OCI-LY1 (cell line): Measurements from ENCODE around the gene MIF4GD.
A peak's percentile ranks its signal among the peaks of the same experiment; 100 is the strongest.
"Not testable (repeated sequence)": the region's sequence is repeated elsewhere in the genome, so short reads cannot be mapped to it uniquely, and the experiment has no call there.

ENCODE experiments used
- H2AFZ ChIP-seq: fragments of 200-600 bp; sonication (generic), shearing (Covaris generic); 2 replicates; pipeline ENCODE4 v1.6.0; 2014; ENCODE audit warnings: antibody characterized with exemption, mild to moderate bottlenecking, low read length
- H3F3A ChIP-seq: fragments of 200-600 bp; sonication (generic), shearing (Covaris generic); 2 replicates; pipeline ENCODE4 v1.6.0; 2014; ENCODE audit warnings: mild to moderate bottlenecking, antibody characterized with exemption, low read length, moderate library complexity; ENCODE audit not compliant: insufficient read depth
- H3K27ac ChIP-seq: fragments of 200-600 bp; sonication (generic); 2 replicates; pipeline ENCODE4 v1.5.1; 2014; ENCODE audit warnings: low read length, mixed run types, mild to moderate bottlenecking, low read depth; ENCODE audit not compliant: poor library complexity, severe bottlenecking
- H3K27me3 ChIP-seq: fragments of 200-600 bp; sonication (generic); 2 replicates; pipeline ENCODE4 v1.6.0; 2014; ENCODE audit warnings: antibody characterized with exemption, mild to moderate bottlenecking, low read length, moderate library complexity; ENCODE audit not compliant: insufficient read depth
- H3K36me3 ChIP-seq: fragments of 200-600 bp; sonication (generic); 2 replicates; pipeline ENCODE4 v1.6.1; 2014; ENCODE audit warnings: mild to moderate bottlenecking, antibody characterized with exemption, low read length, moderate library complexity, mixed read lengths; ENCODE audit not compliant: insufficient read depth
- H3K4me1 ChIP-seq: fragments of 200-600 bp; sonication (generic); 2 replicates; pipeline ENCODE4 v1.5.1; 2014; ENCODE audit warnings: mild to moderate bottlenecking, low read length, moderate library complexity; ENCODE audit not compliant: insufficient read depth, severe bottlenecking
- H3K4me2 ChIP-seq: fragments of 200-600 bp; sonication (generic), shearing (Covaris generic); 2 replicates; pipeline ENCODE4 v1.6.1; 2014; ENCODE audit warnings: low read length
- H3K4me3 ChIP-seq: fragments of 200-600 bp; sonication (generic); 2 replicates; pipeline ENCODE4 v1.5.1; 2014; ENCODE audit warnings: low read length, low read depth, mild to moderate bottlenecking, mixed read lengths; ENCODE audit not compliant: poor library complexity, severe bottlenecking
- H3K79me2 ChIP-seq: fragments of 200-600 bp; shearing (Covaris generic); 2 replicates; pipeline ENCODE4 v1.6.1; 2016; ENCODE audit warnings: mixed run types, low read length, mixed read lengths; ENCODE audit not compliant: insufficient read depth
- H3K9ac ChIP-seq: fragments of 200-600 bp; sonication (generic), shearing (Covaris generic); 2 replicates; pipeline ENCODE4 v1.6.1; 2014; ENCODE audit warnings: mild to moderate bottlenecking, low read length, mixed read lengths
- H3K9me2 ChIP-seq: fragments of 200-600 bp; sonication (generic), shearing (Covaris generic); 2 replicates; pipeline ENCODE4 v1.6.1; 2014; ENCODE audit warnings: low read depth, mild to moderate bottlenecking, low read length, mixed read lengths
- H3K9me3 ChIP-seq: fragments of 200-600 bp; shearing (Covaris generic); 2 replicates; pipeline ENCODE4 v1.6.1; 2014; ENCODE audit warnings: low read length, mixed read lengths
- H4K20me1 ChIP-seq: fragments of 200-600 bp; sonication (generic), shearing (Covaris generic); 2 replicates; pipeline ENCODE4 v1.6.0; 2016; ENCODE audit warnings: mild to moderate bottlenecking, low read length; ENCODE audit not compliant: insufficient read depth
- CTCF ChIP-seq: fragments of 200-600 bp; sonication (generic), shearing (Covaris generic); IDR thresholded peaks from 2 replicates; pipeline ENCODE4 v1.5.1; 2017; ENCODE audit warnings: mild to moderate bottlenecking, antibody characterized with exemption, low read length, moderate library complexity, mixed read lengths
- EZH2 ChIP-seq: fragments of 200-600 bp; sonication (generic), shearing (Covaris generic); IDR thresholded peaks from 2 replicates; pipeline ENCODE4 v1.8.0; 2017; ENCODE audit warnings: borderline replicate concordance, mixed run types, mild to moderate bottlenecking, antibody characterized with exemption, low read length, moderate library complexity, mixed read lengths

Gene MIF4GD

GRCh38 chr17:75262112-75262606, 8.9 kb downstream of the MIF4GD start:
- Histone ChIP-seq H3K79me2 (peaks cover 36% of the 10 kb centered on the region), H3K4me2 (peak overlapping the region; percentile 87), H3F3A (no peaks in the 10 kb centered on the region), H3K36me3 (peaks cover 38% of the 10 kb centered on the region), H3K9ac (peak overlapping the region; percentile 89), H3K4me1 (peaks cover 31% of the 10 kb centered on the region), H3K4me3 (peak overlapping the region; percentile 82), H3K9me3 (no peaks in the 10 kb centered on the region), H3K9me2 (no peaks in the 10 kb centered on the region), H3K27me3 (no peaks in the 10 kb centered on the region), H4K20me1 (no peaks in the 10 kb centered on the region), H3K27ac (peak overlapping the region; percentile 72), H2AFZ (no peak overlapping the region)
- no peak for TF ChIP-seq CTCF
- TF ChIP-seq EZH2 = no peak

GRCh38 chr17:75261336-75262111, 9.5 kb downstream of the MIF4GD start, which contains the start of the genes GGA3 and MRPS7:
Gene GGA3 (minus strand): TSS chr17:75261606. CDS start chr17:75261587, 19 bp downstream.
Gene MRPS7 (plus strand): TSS chr17:75261879. CDS start chr17:75261901, 22 bp downstream.
- peaks cover 36% of the 10 kb centered on the region for H3K79me2 ChIP-seq
- H3K36me3 ChIP-seq = peaks cover 32% of the 10 kb centered on the region

GRCh38 chr17:75260641-75261335, 10.2 kb downstream of the MIF4GD start:
- Histone ChIP-seq H3K9ac (peak overlapping the region; percentile 89), H4K20me1 (no peaks in the 10 kb centered on the region), H3K4me2 (peak overlapping the region; percentile 87), H3K9me3 (no peaks in the 10 kb centered on the region), H3K79me2 (peaks cover 36% of the 10 kb centered on the region), H3K36me3 (peaks cover 25% of the 10 kb centered on the region), H3K9me2 (no peaks in the 10 kb centered on the region), H3K27ac (peak overlapping the region; percentile 72), H3K4me3 (peak overlapping the region; percentile 82), H3K27me3 (no peaks in the 10 kb centered on the region), H3K4me1 (peaks cover 29% of the 10 kb centered on the region), H2AFZ (no peak overlapping the region), H3F3A (no peaks in the 10 kb centered on the region)
- TF ChIP-seq CTCF (peak; percentile 16; the same call in 1 of the 2 replicates), EZH2 (no peak)

More at GRCh38 chr17:75261336-75262111, 9.5 kb downstream of the MIF4GD start, which contains the start of the genes GGA3 and MRPS7:
- Histone ChIP-seq H3K4me2 (peak within 1 kb of the TSS; percentile 87), H3K4me1 (peaks cover 29% of the 10 kb centered on the region), H3K4me3 (peak within 1 kb of the TSS; percentile 82), H4K20me1 (no peaks in the 10 kb centered on the region), H2AFZ (no peak within 1 kb of the TSS), H3K9me2 (no peaks in the 10 kb centered on the region), H3K27me3 (no peaks in the 10 kb centered on the region), H3K9me3 (no peaks in the 10 kb centered on the region), H3K27ac (peak within 1 kb of the TSS; percentile 72), H3K9ac (peak within 1 kb of the TSS; percentile 89), H3F3A (no peaks in the 10 kb centered on the region)
- TF ChIP-seq EZH2 (no peak), CTCF (no peak)

- peaks cover 32% of the 10 kb centered on the region for H3K79me2 ChIP-seq
- not testable (repeated sequence) for H3K9me2 ChIP-seq, H2AFZ ChIP-seq
Measured at GRCh38 chr17:75257228-75257627, 13.8 kb downstream of the MIF4GD start.

More at GRCh38 chr17:75257228-75257627, 13.8 kb downstream of the MIF4GD start:
- not testable (repeated sequence) for H3K27me3 ChIP-seq, H3K4me2 ChIP-seq, H3K9ac ChIP-seq, H4K20me1 ChIP-seq, H3F3A ChIP-seq, H3K4me3 ChIP-seq, H3K27ac ChIP-seq, H3K36me3 ChIP-seq, H3K9me3 ChIP-seq
- H3K4me1 ChIP-seq = peaks cover 17% of the 10 kb centered on the region
